GM18507 (cell line): ENCODE results near the gene GPHB5.
"Not testable (repeated sequence)": the region's sequence is repeated elsewhere in the genome, so short reads cannot be mapped to it uniquely, and the experiment has no call there.

Experiments
- DNase-seq: peaks from one replicate; pipeline ENCODE4 v3.0.0; 2011; ENCODE audit warnings: low read depth; ENCODE audit not compliant: insufficient read length; ENCODE audit errors: extremely low spot score
- FAIRE-seq: peaks from 2 replicates; lab custom pipeline; 2011; peaks lifted over from hg19 to GRCh38; lab: Jason Lieb, UNC

Gene GPHB5

GRCh38 chr14:63318835-63319234 is at the start of gene GPHB5:
GPHB5 (minus strand) TSS chr14:63318935; CDS start chr14:63317849, 1,086 bp downstream.
- no peak for FAIRE-seq

GRCh38 chr14:63367742-63368364 is 49.1 kb upstream of the GPHB5 start:
- FAIRE-seq (no peak), DNase-seq (no peak)

More at GRCh38 chr14:63318835-63319234, at the start of gene GPHB5:
- DNase-seq: no peak

- DNase-seq (no peak), FAIRE-seq (no peak)
Measured at GRCh38 chr14:63362389-63362819, 43.7 kb upstream of the GPHB5 start.

GRCh38 chr14:63361790-63362189 is 43.1 kb upstream of the GPHB5 start:
- FAIRE-seq (no peak), DNase-seq (no peak)

DNA sequence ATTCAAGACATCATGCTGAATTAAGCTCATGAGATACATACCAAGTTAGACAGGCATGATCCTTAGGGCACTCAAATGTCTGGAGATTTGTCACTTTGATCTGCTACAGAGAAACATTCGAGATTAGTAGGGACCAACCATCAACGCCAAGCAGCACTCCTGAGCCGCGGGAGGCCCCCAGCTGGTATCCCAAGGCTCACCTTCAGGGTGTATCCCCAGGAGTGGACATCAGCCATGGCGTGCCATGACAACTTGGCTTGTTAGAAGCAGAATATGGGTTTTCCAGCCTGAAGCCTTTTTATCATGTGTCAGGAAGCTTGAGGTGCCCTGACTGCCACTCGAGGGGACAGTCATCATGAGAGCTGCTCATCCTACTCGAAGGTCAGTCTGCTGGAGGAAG is 39.1 kb upstream of the GPHB5 start:
- DNase-seq (no peak), FAIRE-seq (no peak)

GRCh38 chr14:63345826-63346225 is 27.1 kb upstream of the GPHB5 start:
- no peak for FAIRE-seq
- no peak for DNase-seq

GRCh38 chr14:63344336-63344735 is 25.6 kb upstream of the GPHB5 start:
- no peak for FAIRE-seq

GRCh38 chr14:63343878-63344277 is 25.1 kb upstream of the GPHB5 start:
- DNase-seq (no peak), FAIRE-seq (no peak)

More at GRCh38 chr14:63344336-63344735, 25.6 kb upstream of the GPHB5 start:
- DNase-seq: no peak

DNA sequence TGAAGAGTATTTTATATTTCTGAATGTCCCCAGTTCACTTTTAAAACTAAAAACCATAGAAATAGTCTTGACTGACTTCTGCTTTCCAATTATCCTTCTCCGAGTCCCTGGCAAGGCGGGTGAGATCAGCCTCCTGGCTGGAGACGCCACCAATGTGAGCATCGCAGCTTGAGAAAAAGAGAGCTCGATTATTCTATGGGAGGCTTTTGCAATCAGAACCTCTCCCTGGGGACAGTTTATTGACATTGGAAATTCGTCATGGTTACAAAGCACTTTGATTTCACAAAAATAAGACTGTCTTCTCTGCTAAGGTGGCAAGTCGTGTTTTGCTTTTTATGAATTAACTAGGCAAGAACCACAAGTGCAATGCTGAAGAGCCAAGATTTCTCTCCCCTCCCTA is 23.6 kb upstream of the GPHB5 start:
- DNase-seq (no peak), FAIRE-seq (no peak)

DNA sequence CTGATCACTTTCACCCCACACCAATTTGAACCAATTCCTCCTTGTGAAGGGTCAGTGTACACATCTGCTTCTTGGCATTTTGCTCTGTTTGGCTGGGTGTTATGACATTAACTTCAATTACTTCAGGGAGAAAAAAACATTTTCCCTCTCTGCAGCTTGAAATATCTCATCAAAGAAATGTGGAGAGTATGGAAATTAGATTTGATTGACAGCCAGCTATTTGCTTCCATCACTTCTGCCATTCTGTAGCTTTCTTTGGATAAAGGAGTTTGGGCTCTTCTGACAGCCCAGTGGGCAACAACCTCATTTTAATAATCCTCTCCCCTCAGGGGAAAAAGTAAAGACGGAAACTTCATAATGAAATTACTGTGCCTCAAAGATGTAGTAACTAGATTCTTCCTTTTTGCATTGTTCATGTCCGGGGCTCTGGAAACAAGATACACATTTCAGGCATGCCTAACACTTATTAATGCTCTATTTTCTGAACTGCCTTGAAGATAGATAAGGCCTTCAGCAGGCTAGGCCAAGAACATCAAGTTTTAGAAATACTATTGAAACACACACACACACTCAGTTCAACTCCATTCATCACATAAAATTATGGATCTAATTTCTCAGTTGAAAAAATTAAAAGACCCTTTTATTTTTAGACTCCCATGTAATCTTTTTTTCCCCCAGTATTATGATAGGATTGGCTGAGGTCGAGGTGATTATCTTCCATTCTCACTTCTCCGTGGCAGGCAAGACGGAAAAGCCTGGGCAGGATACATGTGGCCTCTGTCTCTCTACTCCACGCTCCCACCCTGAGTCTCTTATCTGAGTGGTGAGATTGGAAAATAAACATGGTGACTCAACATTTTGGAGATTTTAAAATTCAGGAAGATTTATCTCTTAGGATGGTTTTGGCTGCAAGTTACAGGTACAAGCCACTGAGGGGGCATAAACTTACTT is 10.3 kb upstream of the GPHB5 start:
- FAIRE-seq: no peak
- no peak for DNase-seq

- DNase-seq: no peak
- no peak for FAIRE-seq
Measured at GRCh38 chr14:63326840-63327239, 8.1 kb upstream of the GPHB5 start.

DNA sequence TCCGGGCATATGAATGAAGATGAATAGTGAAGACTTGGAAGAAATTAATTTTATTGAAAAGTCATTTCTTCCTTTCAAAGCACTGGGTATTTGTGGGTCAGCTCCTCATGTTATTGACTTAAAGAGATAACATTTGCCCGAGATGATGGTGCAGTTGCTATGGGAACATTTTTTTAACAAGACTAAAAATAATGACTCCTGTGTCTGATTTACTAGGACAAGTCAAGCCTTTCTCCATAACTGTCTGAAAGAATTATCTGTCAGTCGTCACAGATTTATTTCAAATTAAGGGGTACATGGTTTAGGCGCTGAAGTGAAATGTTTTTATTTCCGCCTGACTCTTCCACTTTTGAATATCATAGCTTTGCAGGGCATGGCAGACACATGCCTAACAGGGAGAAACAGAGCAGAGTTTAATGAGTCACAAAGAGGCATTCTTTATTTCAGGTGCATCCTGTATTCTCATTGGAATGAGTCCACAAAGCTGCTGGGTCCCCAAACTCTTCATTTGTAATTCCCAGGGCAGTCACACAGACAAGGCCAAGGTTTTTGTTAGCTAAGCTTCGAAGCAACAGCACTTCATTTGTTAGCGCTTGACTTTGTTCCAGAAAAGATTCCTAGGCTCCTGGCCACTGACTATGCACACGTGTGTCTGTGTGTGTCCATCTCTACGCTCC is 4.3 kb upstream of the GPHB5 start:
- DNase-seq (no peak), FAIRE-seq (no peak)

DNA sequence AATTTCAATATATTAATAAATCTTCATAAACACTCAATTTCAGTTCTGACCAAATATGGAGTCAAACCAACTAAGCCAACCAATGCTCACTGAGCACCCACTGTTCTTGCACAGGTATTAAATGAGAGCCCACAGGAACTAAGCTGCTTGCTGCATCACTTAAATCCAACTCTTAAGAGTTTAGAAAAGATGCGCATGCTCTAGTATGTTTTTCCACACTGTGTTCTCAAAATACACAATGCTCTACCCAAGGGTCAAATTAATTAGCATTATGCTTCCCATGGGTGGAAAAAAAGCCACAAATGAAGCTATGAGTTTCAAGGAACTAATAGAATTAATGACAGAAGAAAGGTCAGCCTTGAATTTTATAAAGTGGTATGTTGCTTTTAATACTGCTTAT is 3.7 kb upstream of the GPHB5 start:
- DNase-seq (no peak), FAIRE-seq (no peak)

- peak; percentile 58 for FAIRE-seq
- DNase-seq: no peak
Measured at GRCh38 chr14:63308723-63309317, 9.9 kb downstream of the GPHB5 start.

GRCh38 chr14:63304429-63304828 is 14.3 kb downstream of the GPHB5 start:
- not testable (repeated sequence) for DNase-seq, FAIRE-seq

- no peak for FAIRE-seq
- no peak for DNase-seq
Measured at GRCh38 chr14:63301891-63302534, 16.7 kb downstream of the GPHB5 start.

DNA sequence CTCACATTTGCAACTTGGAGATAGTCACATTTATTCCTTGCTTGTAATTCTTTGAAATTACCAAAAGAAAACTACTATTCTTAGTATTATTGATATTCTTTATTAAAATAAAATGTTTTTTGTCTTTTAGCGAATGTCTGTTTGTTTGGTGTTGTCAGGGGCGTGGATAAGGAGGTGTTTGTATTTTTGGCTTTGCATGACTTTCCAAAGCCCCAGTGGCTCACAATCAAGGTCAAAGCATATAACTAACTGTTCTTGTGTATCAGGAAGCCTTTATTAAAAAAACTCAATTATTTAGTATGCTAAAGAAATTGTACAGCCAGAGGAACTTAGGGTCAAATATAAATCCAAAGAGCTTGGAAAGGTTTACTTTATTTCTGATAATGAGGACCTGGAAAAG is 17.9 kb downstream of the GPHB5 start:
- FAIRE-seq: no peak
- no peak for DNase-seq

- FAIRE-seq: no peak
Measured at GRCh38 chr14:63299351-63300110, 19.2 kb downstream of the GPHB5 start.

More at GRCh38 chr14:63299351-63300110, 19.2 kb downstream of the GPHB5 start:
- DNase-seq: no peak
